ENCODE results near the gene PGPEP1.
A peak's percentile ranks its signal among the peaks of the same experiment; 100 is the strongest.

PGPEP1 gene

GRCh38 chr19:18340190-18340989 is at the start of gene PGPEP1:
Gene PGPEP1, plus strand, starts transcription at chr19:18340598. Its CDS starts 84 bp downstream, at chr19:18340682.
- in situ Hi-C loops (cut with HindIII; ENCODE audit: low sequenced_read_pairs), result no loop called here
- H3K4me3 ChIP-seq (ENCODE audit: low read depth, low read length), result peak within 1 kb of the TSS; percentile 62
- TF ChIP-seq, protein P1, sequence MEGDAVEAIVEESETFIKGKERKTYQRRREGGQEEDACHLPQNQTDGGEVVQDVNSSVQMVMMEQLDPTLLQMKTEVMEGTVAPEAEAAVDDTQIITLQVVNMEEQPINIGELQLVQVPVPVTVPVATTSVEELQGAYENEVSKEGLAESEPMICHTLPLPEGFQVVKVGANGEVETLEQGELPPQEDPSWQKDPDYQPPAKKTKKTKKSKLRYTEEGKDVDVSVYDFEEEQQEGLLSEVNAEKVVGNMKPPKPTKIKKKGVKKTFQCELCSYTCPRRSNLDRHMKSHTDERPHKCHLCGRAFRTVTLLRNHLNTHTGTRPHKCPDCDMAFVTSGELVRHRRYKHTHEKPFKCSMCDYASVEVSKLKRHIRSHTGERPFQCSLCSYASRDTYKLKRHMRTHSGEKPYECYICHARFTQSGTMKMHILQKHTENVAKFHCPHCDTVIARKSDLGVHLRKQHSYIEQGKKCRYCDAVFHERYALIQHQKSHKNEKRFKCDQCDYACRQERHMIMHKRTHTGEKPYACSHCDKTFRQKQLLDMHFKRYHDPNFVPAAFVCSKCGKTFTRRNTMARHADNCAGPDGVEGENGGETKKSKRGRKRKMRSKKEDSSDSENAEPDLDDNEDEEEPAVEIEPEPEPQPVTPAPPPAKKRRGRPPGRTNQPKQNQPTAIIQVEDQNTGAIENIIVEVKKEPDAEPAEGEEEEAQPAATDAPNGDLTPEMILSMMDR (IDR thresholded peaks at IDR 0.05; ENCODE audit: low read depth, low read length), result no peak
- DNase-seq (ENCODE audit: low read depth, low spot score), result peak; percentile 37

- peak overlapping the region; percentile 57 for H3K4me3 ChIP-seq (ENCODE audit: low read depth, low read length)
- DNase-seq (ENCODE audit: low read depth, low spot score), result no peak
- in situ Hi-C loops (cut with HindIII; ENCODE audit: low sequenced_read_pairs), result no loop called here
- TF ChIP-seq, protein P1 (IDR thresholded peaks at IDR 0.05; ENCODE audit: low read depth, low read length), result peak; percentile 17
Measured at GRCh38 chr19:18291019-18291524, 49.3 kb upstream of the PGPEP1 start.

GRCh38 chr19:18291590-18292461 is 48.6 kb upstream of the PGPEP1 start:
- in situ Hi-C loops (cut with HindIII; ENCODE audit: low sequenced_read_pairs), result no loop called here
- TF ChIP-seq, protein P1 (IDR thresholded peaks at IDR 0.05; ENCODE audit: low read depth, low read length), result no peak
- peak; percentile 90 for DNase-seq (ENCODE audit: low read depth, low spot score)
- H3K4me3 ChIP-seq (ENCODE audit: low read depth, low read length), result peak overlapping the region; percentile 57

GRCh38 chr19:18292462-18292809 is 48.0 kb upstream of the PGPEP1 start:
- H3K4me3 ChIP-seq (ENCODE audit: low read depth, low read length), result peak overlapping the region; percentile 57
- TF ChIP-seq, protein P1 (IDR thresholded peaks at IDR 0.05; ENCODE audit: low read depth, low read length), result no peak
- in situ Hi-C loops (cut with HindIII; ENCODE audit: low sequenced_read_pairs), result no loop called here
- DNase-seq (ENCODE audit: low read depth, low spot score), result no peak

- DNase-seq (ENCODE audit: low read depth, low spot score), result peak; percentile 85
- peak overlapping the region; percentile 57 for H3K4me3 ChIP-seq (ENCODE audit: low read depth, low read length)
- TF ChIP-seq, protein P1 (IDR thresholded peaks at IDR 0.05; ENCODE audit: low read depth, low read length), result no peak
- in situ Hi-C loops (cut with HindIII; ENCODE audit: low sequenced_read_pairs), result no loop called here
Measured at GRCh38 chr19:18292810-18293641, 47.4 kb upstream of the PGPEP1 start.
